PFSK-1 (cell line): ENCODE results near the gene VDAC2.

ENCODE experiments used
- FOXP2 ChIP-seq: optimal IDR thresholded peaks from 2 replicates; pipeline ENCODE3; 2011; ENCODE audit warnings: borderline replicate concordance, control low read depth, inconsistent platforms; ENCODE audit not compliant: insufficient read depth; ENCODE audit errors: extremely low read length, extremely low read depth
- POLR2AphosphoS5 ChIP-seq: IDR thresholded peaks from 2 replicates; pipeline ENCODE4 v1.6.1; 2012; ENCODE audit warnings: low read depth, mild to moderate bottlenecking, control low read depth, low read length, moderate library complexity
- SIN3A ChIP-seq: IDR thresholded peaks from 2 replicates; pipeline ENCODE4 v1.6.1; 2012; ENCODE audit warnings: mild to moderate bottlenecking, low read length, moderate library complexity, borderline replicate concordance; ENCODE audit not compliant: insufficient read depth
- TAF1 ChIP-seq: IDR thresholded peaks from 2 replicates; pipeline ENCODE4 v1.6.1; 2012; ENCODE audit warnings: low read length, control low read depth, borderline replicate concordance; ENCODE audit not compliant: insufficient read depth
- TF ChIP-seq, protein P1 (sequence below), 2 experiments: IDR thresholded peaks; 2 replicates each; pipeline versions ENCODE4 v1.6.1 to v1.8.0; 2011 to 2012; ENCODE audit warnings: low read depth in 2 of 2, low read length in 2 of 2, control low read depth in 1 of 2, inconsistent platforms in 1 of 2, mild to moderate bottlenecking in 1 of 2, moderate library complexity in 1 of 2; ENCODE audit not compliant: insufficient read depth in 1 of 2

The VDAC2 gene

DNA sequence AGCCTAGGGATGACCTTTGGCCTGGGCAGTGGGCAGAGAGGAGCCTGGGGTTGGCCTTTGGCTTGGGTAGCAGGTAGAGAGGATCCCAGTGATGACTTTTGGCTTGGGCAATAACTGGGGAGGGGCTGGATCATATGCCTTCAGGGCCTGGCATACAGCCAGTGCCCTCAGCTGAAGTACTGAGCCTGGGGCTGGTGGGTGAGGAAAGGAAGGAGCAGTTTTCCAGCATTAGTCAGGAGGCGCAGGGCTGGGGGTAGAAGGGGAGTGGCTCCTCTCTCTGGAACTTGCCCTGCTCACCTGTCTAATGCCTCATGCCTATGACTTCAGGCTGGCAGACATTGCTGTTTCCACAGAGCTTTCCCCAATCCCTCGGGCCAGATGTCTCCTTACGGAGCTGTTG is 40.3 kb downstream of the VDAC2 start:
- TF ChIP-seq TAF1, result no peak
- TF ChIP-seq POLR2AphosphoS5, result no peak
- no peak for TF ChIP-seq FOXP2
- TF ChIP-seq SIN3A, result no peak

DNA sequence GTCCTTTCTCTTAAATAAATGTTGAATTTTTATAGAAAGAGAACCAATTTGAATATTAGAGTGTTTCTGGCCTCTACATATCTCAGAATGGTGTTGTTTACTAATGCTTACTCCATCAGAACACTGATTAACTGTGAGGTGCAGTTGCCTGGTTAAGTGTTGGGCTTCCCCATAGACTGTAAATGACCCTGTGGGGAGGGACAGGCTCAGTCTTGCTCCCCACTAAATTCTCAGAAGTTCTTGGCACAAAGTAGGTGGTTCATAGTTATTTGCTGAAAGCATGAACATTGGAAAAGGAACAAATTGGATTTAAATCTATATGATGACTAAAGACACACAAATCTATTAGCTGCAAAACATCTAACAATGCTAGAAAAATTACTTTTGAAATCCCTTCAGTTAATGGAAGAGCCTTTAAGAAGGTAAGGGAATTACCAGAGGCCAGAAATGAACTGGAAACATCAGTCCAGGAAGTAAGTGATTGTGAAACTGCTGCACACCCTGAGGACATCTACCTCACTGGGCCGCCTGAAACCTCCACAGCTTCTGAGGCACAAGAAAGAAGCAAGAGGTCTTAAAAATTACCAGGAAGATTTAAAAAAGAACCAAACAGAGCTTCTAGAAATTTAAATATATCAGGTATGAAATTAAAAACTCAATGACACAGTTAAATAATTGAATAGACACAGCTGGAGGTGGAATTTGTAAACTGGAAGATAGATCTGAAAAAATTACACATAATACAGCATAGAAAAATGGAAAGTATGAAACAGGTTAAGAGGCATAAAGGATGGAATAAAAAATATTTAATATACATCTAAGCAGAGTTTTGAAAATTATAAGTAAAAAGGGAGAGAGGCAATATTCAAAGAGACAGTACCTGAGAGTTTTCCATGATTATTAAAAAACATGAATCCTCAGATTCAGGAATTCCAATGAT is 43.0 kb downstream of the VDAC2 start:
- TF ChIP-seq FOXP2 (no peak), TAF1 (no peak), SIN3A (no peak), POLR2AphosphoS5 (no peak)
- TF ChIP-seq, protein P1, sequence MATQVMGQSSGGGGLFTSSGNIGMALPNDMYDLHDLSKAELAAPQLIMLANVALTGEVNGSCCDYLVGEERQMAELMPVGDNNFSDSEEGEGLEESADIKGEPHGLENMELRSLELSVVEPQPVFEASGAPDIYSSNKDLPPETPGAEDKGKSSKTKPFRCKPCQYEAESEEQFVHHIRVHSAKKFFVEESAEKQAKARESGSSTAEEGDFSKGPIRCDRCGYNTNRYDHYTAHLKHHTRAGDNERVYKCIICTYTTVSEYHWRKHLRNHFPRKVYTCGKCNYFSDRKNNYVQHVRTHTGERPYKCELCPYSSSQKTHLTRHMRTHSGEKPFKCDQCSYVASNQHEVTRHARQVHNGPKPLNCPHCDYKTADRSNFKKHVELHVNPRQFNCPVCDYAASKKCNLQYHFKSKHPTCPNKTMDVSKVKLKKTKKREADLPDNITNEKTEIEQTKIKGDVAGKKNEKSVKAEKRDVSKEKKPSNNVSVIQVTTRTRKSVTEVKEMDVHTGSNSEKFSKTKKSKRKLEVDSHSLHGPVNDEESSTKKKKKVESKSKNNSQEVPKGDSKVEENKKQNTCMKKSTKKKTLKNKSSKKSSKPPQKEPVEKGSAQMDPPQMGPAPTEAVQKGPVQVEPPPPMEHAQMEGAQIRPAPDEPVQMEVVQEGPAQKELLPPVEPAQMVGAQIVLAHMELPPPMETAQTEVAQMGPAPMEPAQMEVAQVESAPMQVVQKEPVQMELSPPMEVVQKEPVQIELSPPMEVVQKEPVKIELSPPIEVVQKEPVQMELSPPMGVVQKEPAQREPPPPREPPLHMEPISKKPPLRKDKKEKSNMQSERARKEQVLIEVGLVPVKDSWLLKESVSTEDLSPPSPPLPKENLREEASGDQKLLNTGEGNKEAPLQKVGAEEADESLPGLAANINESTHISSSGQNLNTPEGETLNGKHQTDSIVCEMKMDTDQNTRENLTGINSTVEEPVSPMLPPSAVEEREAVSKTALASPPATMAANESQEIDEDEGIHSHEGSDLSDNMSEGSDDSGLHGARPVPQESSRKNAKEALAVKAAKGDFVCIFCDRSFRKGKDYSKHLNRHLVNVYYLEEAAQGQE (IDR thresholded peaks at IDR 0.05; ENCODE audit: insufficient read depth in 1 of 2, low read depth in 2 of 2, low read length in 2 of 2), result no peak

DNA sequence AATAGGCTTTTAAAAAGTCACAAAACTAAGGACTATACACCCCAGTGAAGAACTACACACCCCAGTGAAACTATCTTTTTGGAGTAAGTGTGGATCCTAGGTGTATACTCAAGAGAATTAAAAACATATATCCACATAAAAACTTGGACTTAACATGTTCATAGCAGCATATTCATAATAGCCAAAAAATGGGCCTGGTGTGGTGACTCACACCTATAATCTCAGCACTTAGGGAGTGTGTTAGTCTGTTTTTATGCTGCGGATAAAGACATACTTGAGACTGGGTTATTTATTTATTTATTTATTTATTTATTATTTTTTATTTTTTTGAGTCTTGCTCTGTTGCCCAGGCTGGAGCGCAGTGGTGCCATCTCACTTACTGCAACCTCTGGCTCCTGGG is 44.1 kb downstream of the VDAC2 start:
- TF ChIP-seq TAF1 (no peak), SIN3A (no peak), POLR2AphosphoS5 (no peak), FOXP2 (no peak)
- TF ChIP-seq, protein P1 (IDR thresholded peaks at IDR 0.05; ENCODE audit: insufficient read depth in 1 of 2, low read depth in 2 of 2, low read length in 2 of 2), result no peak

DNA sequence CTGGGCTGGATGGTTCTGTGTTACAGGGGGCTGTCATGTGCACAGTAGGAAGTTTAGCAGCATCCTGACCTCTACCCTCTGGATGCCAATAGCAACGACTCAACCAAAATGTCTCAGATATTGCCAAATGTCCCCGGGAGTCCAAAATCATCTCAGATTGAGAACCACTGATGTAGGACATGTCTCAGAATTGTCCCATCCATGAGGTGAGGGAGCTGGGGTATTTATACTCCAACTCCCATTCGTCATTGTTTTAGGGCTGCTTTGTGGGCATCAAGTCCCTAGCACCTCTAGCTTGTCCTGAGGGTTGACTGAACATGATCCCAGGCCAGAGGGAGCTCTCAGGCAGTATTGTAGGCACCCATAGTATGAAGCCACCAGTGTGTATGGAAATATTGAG is 50.4 kb downstream of the VDAC2 start:
- TF ChIP-seq FOXP2 (no peak), POLR2AphosphoS5 (no peak), SIN3A (no peak), TAF1 (no peak)
- TF ChIP-seq, protein P1 (IDR thresholded peaks at IDR 0.05; ENCODE audit: insufficient read depth in 1 of 2, low read depth in 2 of 2, low read length in 2 of 2), result no peak

DNA sequence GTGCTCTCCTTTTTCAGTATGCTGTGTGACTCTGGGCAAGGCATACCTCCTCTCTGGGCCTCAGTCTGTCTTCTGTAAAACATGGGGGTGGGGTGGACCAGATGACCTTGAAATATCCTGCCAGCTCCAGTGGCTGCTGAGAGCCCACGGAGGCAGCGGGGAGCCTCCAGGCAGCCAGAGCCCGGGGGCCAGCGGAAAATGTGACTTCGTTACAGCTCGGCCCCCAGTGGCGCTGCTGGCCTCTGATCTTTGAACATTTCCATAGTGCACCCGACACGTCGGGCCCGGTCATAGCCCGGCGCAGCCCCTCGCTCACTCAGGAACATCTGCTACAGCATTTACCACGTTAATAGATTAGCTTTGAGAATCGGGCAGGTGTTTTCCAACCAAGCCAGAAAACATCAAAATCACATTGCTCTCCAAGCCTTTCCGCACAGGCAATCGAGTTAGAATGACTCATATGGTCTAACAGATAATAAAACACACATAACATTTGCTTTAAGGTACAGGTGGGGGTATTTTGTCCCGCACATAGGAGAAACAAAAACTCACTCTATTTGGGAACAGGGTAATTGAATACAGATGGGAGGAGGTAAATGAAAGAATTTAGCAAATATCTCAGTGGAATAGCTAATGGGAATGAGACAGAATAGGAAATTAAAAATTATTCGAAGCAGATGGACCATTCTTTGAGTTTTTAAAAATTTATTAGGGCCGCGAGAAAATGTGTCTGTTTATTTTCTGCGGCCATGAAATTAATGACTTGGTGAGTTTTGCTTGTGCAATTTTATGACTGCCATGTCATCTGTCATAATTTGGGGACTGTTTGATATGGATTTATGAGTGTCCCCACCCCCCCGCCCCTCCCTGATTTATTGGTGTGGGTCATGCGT is 51.5 kb downstream of the VDAC2 start:
- TF ChIP-seq SIN3A (no peak), POLR2AphosphoS5 (no peak), TAF1 (no peak), FOXP2 (no peak)
- TF ChIP-seq, protein P1 (IDR thresholded peaks at IDR 0.05; ENCODE audit: insufficient read depth in 1 of 2, low read depth in 2 of 2, low read length in 2 of 2), result no peak
